KMS-11 (cell line): ENCODE data around the gene SPRR4.

Experiments
- H2AFZ ChIP-seq: fragments of 200-600 bp; sonication (generic); 2 replicates; pipeline ENCODE4 v1.6.1; 2016; ENCODE audit warnings: antibody characterized with exemption, mixed run types, low read depth
- H3K27ac ChIP-seq: fragments of 200-600 bp; sonication (generic); 2 replicates; pipeline ENCODE4 v1.6.1; 2016; ENCODE audit warnings: mild to moderate bottlenecking, mixed run types
- H3K27me3 ChIP-seq: fragments of 200-600 bp; sonication (generic); 2 replicates; pipeline ENCODE4 v1.6.1; 2017; ENCODE audit warnings: mild to moderate bottlenecking, low read depth, mixed run types, moderate library complexity; ENCODE audit not compliant: insufficient read depth
- H3K36me3 ChIP-seq: fragments of 200-600 bp; sonication (generic); 2 replicates; pipeline ENCODE4 v1.6.1; 2017; ENCODE audit warnings: mild to moderate bottlenecking, mixed run types; ENCODE audit not compliant: insufficient read depth
- H3K4me1 ChIP-seq: fragments of 200-600 bp; sonication (generic); 2 replicates; pipeline ENCODE4 v1.6.1; 2016; ENCODE audit warnings: mild to moderate bottlenecking, low read depth, mixed run types; ENCODE audit not compliant: poor library complexity, severe bottlenecking
- H3K4me2 ChIP-seq: fragments of 200-600 bp; sonication (generic); 2 replicates; pipeline ENCODE4 v1.7.0; 2016; ENCODE audit warnings: mild to moderate bottlenecking, mixed run types
- H3K4me3 ChIP-seq: fragments of 200-600 bp; sonication (generic); IDR thresholded peaks from 2 replicates; pipeline ENCODE4 v1.6.1; 2017; ENCODE audit warnings: low read depth, low read length, mixed read lengths; ENCODE audit not compliant: insufficient read depth
- H3K79me2 ChIP-seq: fragments of 200-600 bp; sonication (generic); 2 replicates; pipeline ENCODE4 v1.6.1; 2016; ENCODE audit warnings: low read depth, mixed run types; ENCODE audit not compliant: insufficient read depth
- H3K9ac ChIP-seq: fragments of 200-600 bp; sonication (generic); 2 replicates; pipeline ENCODE4 v1.6.1; 2016; ENCODE audit warnings: mild to moderate bottlenecking, mixed run types
- H4K20me1 ChIP-seq: fragments of 200-600 bp; sonication (generic); 2 replicates; pipeline ENCODE4 v1.6.1; 2016; ENCODE audit warnings: mild to moderate bottlenecking, mixed run types; ENCODE audit not compliant: insufficient read depth
- TF ChIP-seq, protein P1 (sequence below): fragments of 200-600 bp; sonication (generic); conservative IDR thresholded peaks from 2 replicates; pipeline ENCODE4 v1.6.1; 2017; ENCODE audit warnings: low read depth, mild to moderate bottlenecking, antibody characterized with exemption, low read length, moderate library complexity, mixed read lengths

The SPRR4 gene, protein sequence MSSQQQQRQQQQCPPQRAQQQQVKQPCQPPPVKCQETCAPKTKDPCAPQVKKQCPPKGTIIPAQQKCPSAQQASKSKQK

DNA sequence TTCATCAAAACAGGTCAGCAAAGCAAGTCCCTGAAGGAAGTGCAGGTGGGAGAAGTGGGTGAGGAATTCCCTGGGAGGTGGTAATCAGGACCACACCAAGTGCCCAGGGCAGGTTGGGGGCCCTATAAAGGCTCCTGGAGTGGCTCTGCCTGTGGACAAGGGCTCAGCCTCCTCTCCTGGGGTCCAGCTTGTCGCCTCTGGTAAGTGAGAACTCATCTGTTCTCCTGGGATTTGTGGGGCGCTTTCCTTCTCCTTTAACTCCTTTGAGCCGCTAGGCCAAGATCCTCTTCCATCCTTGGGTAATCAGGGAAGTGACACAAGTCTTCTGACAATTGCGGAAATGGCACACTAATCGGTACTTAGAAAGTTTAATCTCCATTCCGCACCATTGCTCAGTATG, at the start of gene SPRR4:
SPRR4 (plus strand) TSS at position 154 of the 400 bp plus-strand sequence. CDS start 1,243 bp downstream, outside the sequence.
- Histone ChIP-seq H3K27me3 (no peaks in the 10 kb centered on the region), H3K36me3 (no peaks in the 10 kb centered on the region), H4K20me1 (no peaks in the 10 kb centered on the region), H3K4me3 (no peak within 1 kb of the TSS), H3K4me2 (no peak within 1 kb of the TSS), H3K9ac (no peak within 1 kb of the TSS), H2AFZ (no peak within 1 kb of the TSS), H3K79me2 (no peaks in the 10 kb centered on the region), H3K27ac (no peak within 1 kb of the TSS), H3K4me1 (peaks cover 10% of the 10 kb centered on the region)
- TF ChIP-seq, protein P1, sequence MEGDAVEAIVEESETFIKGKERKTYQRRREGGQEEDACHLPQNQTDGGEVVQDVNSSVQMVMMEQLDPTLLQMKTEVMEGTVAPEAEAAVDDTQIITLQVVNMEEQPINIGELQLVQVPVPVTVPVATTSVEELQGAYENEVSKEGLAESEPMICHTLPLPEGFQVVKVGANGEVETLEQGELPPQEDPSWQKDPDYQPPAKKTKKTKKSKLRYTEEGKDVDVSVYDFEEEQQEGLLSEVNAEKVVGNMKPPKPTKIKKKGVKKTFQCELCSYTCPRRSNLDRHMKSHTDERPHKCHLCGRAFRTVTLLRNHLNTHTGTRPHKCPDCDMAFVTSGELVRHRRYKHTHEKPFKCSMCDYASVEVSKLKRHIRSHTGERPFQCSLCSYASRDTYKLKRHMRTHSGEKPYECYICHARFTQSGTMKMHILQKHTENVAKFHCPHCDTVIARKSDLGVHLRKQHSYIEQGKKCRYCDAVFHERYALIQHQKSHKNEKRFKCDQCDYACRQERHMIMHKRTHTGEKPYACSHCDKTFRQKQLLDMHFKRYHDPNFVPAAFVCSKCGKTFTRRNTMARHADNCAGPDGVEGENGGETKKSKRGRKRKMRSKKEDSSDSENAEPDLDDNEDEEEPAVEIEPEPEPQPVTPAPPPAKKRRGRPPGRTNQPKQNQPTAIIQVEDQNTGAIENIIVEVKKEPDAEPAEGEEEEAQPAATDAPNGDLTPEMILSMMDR, result no peak

- no peaks in the 10 kb centered on the region for H3K36me3 ChIP-seq
- no peaks in the 10 kb centered on the region for H3K4me1 ChIP-seq
- no peak overlapping the region for H2AFZ ChIP-seq
- no peak overlapping the region for H3K4me3 ChIP-seq
- H3K79me2 ChIP-seq, result no peaks in the 10 kb centered on the region
- no peaks in the 10 kb centered on the region for H4K20me1 ChIP-seq
- H3K9ac ChIP-seq, result no peak overlapping the region
- no peaks in the 10 kb centered on the region for H3K27me3 ChIP-seq
- no peak overlapping the region for H3K4me2 ChIP-seq
- TF ChIP-seq, protein P1, result no peak
- H3K27ac ChIP-seq, result no peak overlapping the region
Measured at GRCh38 chr1:152924191-152924590, 46.3 kb upstream of the SPRR4 start.

GRCh38 chr1:152926091-152926490, 44.4 kb upstream of the SPRR4 start:
- Histone ChIP-seq H3K27ac (no peak overlapping the region), H3K4me2 (no peak overlapping the region), H2AFZ (no peak overlapping the region), H4K20me1 (no peaks in the 10 kb centered on the region), H3K79me2 (no peaks in the 10 kb centered on the region), H3K36me3 (no peaks in the 10 kb centered on the region), H3K4me1 (no peaks in the 10 kb centered on the region), H3K9ac (no peak overlapping the region), H3K27me3 (no peaks in the 10 kb centered on the region), H3K4me3 (no peak overlapping the region)
- TF ChIP-seq, protein P1, result peak; percentile 80

- no peak overlapping the region for H3K4me3 ChIP-seq
- no peaks in the 10 kb centered on the region for H3K4me1 ChIP-seq
- TF ChIP-seq, protein P1, result no peak
- H3K4me2 ChIP-seq, result no peak overlapping the region
- no peaks in the 10 kb centered on the region for H4K20me1 ChIP-seq
- no peak overlapping the region for H3K9ac ChIP-seq
- no peaks in the 10 kb centered on the region for H3K79me2 ChIP-seq
- H2AFZ ChIP-seq, result no peak overlapping the region
- H3K36me3 ChIP-seq, result no peaks in the 10 kb centered on the region
- H3K27me3 ChIP-seq, result no peaks in the 10 kb centered on the region
- no peak overlapping the region for H3K27ac ChIP-seq
Measured at GRCh38 chr1:152928671-152929070, 41.8 kb upstream of the SPRR4 start.
